NB4 (cell line): ENCODE data around the gene PTPN20.

Source experiments
- DNase-seq: peaks from one replicate; pipeline ENCODE4 v3.0.0; 2010; ENCODE audit warnings: low read depth
- H3K4me3 ChIP-seq: one replicate; pipeline ENCODE4 v1.5.1; 2011; ENCODE audit warnings: mild to moderate bottlenecking, low read depth, low read length, moderate library complexity
- CTCF ChIP-seq: IDR thresholded peaks from one replicate; pipeline ENCODE4 v1.5.1; 2012; ENCODE audit warnings: low read depth, low read length
- MYC ChIP-seq: IDR thresholded peaks from 2 replicates; pipeline ENCODE4 v1.6.1; 2011; ENCODE audit warnings: low read depth, low read length
- POLR2A ChIP-seq: IDR thresholded peaks from 2 replicates; pipeline ENCODE4 v1.6.1; 2011; ENCODE audit warnings: mild to moderate bottlenecking; ENCODE audit not compliant: insufficient read length; ENCODE audit errors: extremely low read depth
- TF ChIP-seq, protein P1 (sequence below): IDR thresholded peaks from 2 replicates; pipeline ENCODE4 v1.6.1; 2011; ENCODE audit warnings: low read depth, low read length

PTPN20 gene

DNA sequence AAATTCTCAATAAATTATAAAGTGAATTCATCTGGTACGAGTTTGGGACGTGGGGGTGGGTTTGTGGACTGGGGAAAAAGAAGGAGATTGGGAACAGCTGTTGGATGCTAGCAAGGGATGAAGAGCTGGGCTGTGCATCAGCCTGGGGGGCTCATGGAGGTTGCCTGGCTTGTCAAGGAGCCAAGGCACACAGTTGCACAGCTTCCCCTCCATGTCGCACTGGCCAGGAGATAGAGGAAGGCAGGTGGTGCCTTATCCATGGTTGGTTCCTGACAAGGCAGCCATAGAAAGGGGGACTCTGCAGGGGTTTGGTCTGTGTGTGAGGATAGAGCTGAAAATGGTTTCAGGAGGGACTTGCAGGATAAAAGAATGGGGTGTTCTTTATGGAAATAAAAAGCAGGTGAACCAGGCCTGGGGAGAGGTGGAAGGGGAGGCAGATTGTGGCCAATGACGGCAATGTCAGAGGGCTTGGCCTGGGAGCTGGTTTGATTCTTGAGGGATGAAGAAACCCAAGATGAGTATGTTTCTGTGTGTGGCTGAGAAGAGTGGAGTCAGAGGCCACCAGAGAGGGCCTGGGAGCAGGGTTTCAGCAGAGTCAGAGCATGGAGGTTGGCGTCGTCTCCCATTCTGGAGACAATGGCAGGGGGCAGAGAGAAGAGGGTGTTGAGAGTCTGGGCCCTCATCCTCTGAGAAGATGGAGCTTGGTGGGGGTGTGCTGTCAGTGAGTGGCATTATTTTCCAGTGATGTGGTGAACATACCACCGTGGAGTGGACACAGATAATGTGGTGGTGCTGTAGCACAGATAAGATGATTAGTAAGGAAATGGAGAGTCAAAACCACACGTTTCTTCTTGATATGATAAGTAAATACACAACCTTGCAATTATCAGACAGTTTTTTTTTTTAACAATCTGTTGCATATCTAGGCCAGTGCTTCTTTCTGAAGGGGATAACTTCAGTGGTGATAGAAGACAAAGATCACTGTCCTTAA is 108.2 kb downstream of the PTPN20 start:
- no peak for DNase-seq

GRCh38 chr10:47020471-47020870 is 109.2 kb downstream of the PTPN20 start:
- TF ChIP-seq, protein P1, sequence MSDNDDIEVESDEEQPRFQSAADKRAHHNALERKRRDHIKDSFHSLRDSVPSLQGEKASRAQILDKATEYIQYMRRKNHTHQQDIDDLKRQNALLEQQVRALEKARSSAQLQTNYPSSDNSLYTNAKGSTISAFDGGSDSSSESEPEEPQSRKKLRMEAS: no peak
- TF ChIP-seq POLR2A (no peak), MYC (no peak), CTCF (no peak)
- H3K4me3 ChIP-seq: no peak overlapping the region
- peak; percentile 50 for DNase-seq

More for the DNA sequence above, 108.2 kb downstream of the PTPN20 start:
- TF ChIP-seq CTCF: no peak
- TF ChIP-seq MYC: no peak
- TF ChIP-seq, protein P1: no peak
- TF ChIP-seq POLR2A: no peak
- no peak overlapping the region for H3K4me3 ChIP-seq

- TF ChIP-seq MYC (no peak), POLR2A (no peak), CTCF (no peak)
- TF ChIP-seq, protein P1: no peak
- no peak overlapping the region for H3K4me3 ChIP-seq
- DNase-seq: no peak
These were observed 110.6 kb downstream of the PTPN20 start for GRCh38 chr10:47021850-47022249.

GRCh38 chr10:47022311-47023131 is 111.3 kb downstream of the PTPN20 start:
- no peak for DNase-seq
- TF ChIP-seq POLR2A (no peak), CTCF (no peak), MYC (no peak)
- TF ChIP-seq, protein P1: no peak

GRCh38 chr10:47023237-47024045 is 112.2 kb downstream of the PTPN20 start:
- TF ChIP-seq MYC (no peak), POLR2A (no peak), CTCF (no peak)
- TF ChIP-seq, protein P1: no peak
- H3K4me3 ChIP-seq: no peak overlapping the region
- peak; percentile 23 for DNase-seq

More at GRCh38 chr10:47022311-47023131, 111.3 kb downstream of the PTPN20 start:
- H3K4me3 ChIP-seq: no peak overlapping the region
